ENCODE results near the gene VCAN.

DNA sequence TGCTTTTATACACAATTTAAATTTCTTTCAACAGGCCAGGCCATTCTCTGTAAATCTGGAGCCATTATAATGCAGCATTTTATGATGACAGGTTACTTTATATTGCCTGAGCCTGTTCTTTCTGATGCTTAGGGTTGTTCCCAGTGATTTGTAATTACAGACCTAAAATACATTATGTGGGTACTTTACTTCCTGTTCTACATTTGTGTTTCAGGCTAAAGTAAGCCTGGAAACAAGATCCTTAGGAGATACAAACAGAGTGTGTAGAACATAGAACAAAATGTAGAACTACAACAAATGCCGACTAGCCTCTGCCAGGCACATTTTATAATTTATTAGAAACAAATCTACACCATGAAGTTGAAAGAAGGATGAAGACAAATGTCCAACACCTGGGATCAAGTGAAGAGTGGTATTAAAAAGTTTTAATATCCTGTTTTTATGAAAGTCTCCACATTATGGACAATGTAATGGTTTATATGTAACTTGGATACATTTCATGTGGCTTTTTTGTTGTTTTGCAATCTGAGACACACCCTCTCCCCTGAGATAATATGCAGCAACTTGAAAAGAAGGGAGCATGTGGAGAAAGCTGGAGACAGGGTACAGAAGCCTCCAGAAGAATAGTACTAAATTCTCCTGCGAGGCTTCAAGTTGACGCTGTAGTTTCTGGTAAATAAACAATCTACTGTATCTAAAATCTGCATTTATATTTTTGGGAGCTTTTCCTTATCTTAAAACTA, 46.9 kb downstream of the VCAN start:
- TF ChIP-seq POLR2A (IDR thresholded peaks at IDR 0.05): no peak
- TF ChIP-seq CTCF (IDR thresholded peaks at IDR 0.05 in 8 of 11, conservative IDR thresholded peaks at IDR 0.05 in 3 of 11): no peak

Data from spleen (tissue), 7 donors.